Fibroblast of the conjunctiva (primary cell): ENCODE data around the gene AUTS2.
A peak's percentile ranks its signal among the peaks of the same experiment; 100 is the strongest.

ENCODE experiments used
- DNase-seq: peaks from one replicate; pipeline ENCODE4 v3.0.0-alpha.2; 2010; ENCODE audit warnings: low read depth

Gene AUTS2

GRCh38 chr7:70307544-70308106 is 709.4 kb downstream of the AUTS2 start:
- no peak for DNase-seq

GRCh38 chr7:70312336-70312735 is 714.1 kb downstream of the AUTS2 start:
- DNase-seq = no peak

GRCh38 chr7:70313271-70313670 is 715.0 kb downstream of the AUTS2 start:
- DNase-seq = no peak

GRCh38 chr7:70313687-70314086 is 715.4 kb downstream of the AUTS2 start:
- no peak for DNase-seq

- DNase-seq = no peak
Measured at GRCh38 chr7:70314221-70314620, 715.9 kb downstream of the AUTS2 start.

GRCh38 chr7:70316745-70317144 is 718.5 kb downstream of the AUTS2 start:
- no peak for DNase-seq

GRCh38 chr7:70317356-70317755 is 719.1 kb downstream of the AUTS2 start:
- DNase-seq = no peak

- DNase-seq = no peak
Measured at GRCh38 chr7:70318511-70318910, 720.2 kb downstream of the AUTS2 start.

- no peak for DNase-seq
Measured at GRCh38 chr7:70319057-70319456, 720.8 kb downstream of the AUTS2 start.

GRCh38 chr7:70321016-70321590 is 722.8 kb downstream of the AUTS2 start:
- DNase-seq = no peak

GRCh38 chr7:70322856-70323255 is 724.6 kb downstream of the AUTS2 start:
- DNase-seq = no peak

GRCh38 chr7:70325509-70326101 is 727.3 kb downstream of the AUTS2 start:
- peak; percentile 68 for DNase-seq

GRCh38 chr7:70334295-70334694 is 736.0 kb downstream of the AUTS2 start:
- no peak for DNase-seq

GRCh38 chr7:70334871-70335270 is 736.6 kb downstream of the AUTS2 start:
- DNase-seq = no peak

- DNase-seq = no peak
Measured at GRCh38 chr7:70336536-70336935, 738.3 kb downstream of the AUTS2 start.

GRCh38 chr7:70338015-70338414 is 739.7 kb downstream of the AUTS2 start:
- DNase-seq = no peak

GRCh38 chr7:70340236-70340635 is 742.0 kb downstream of the AUTS2 start:
- no peak for DNase-seq

- no peak for DNase-seq
Measured at GRCh38 chr7:70341446-70341845, 743.2 kb downstream of the AUTS2 start.

GRCh38 chr7:70343519-70343918 is 745.2 kb downstream of the AUTS2 start:
- DNase-seq = no peak

- DNase-seq = no peak
Measured at GRCh38 chr7:70344726-70345125, 746.5 kb downstream of the AUTS2 start.

- DNase-seq = no peak
Measured at GRCh38 chr7:70346844-70347462, 748.7 kb downstream of the AUTS2 start.

- no peak for DNase-seq
Measured at GRCh38 chr7:70347463-70348254, 749.4 kb downstream of the AUTS2 start.

- no peak for DNase-seq
Measured at GRCh38 chr7:70349031-70349430, 750.8 kb downstream of the AUTS2 start.
